HG02623 (cell line): Measurements from ENCODE around the gene KLC3.
A peak's percentile ranks its signal among the peaks of the same experiment; 100 is the strongest.

Experiments
- ATAC-seq: cut with Tn5 transposase; IDR thresholded peaks from one replicate; pipeline ENCODE4 v1.9.1; 2021; ENCODE audit warnings: moderate library complexity; ENCODE audit not compliant: unreplicated experiment

KLC3 gene

DNA sequence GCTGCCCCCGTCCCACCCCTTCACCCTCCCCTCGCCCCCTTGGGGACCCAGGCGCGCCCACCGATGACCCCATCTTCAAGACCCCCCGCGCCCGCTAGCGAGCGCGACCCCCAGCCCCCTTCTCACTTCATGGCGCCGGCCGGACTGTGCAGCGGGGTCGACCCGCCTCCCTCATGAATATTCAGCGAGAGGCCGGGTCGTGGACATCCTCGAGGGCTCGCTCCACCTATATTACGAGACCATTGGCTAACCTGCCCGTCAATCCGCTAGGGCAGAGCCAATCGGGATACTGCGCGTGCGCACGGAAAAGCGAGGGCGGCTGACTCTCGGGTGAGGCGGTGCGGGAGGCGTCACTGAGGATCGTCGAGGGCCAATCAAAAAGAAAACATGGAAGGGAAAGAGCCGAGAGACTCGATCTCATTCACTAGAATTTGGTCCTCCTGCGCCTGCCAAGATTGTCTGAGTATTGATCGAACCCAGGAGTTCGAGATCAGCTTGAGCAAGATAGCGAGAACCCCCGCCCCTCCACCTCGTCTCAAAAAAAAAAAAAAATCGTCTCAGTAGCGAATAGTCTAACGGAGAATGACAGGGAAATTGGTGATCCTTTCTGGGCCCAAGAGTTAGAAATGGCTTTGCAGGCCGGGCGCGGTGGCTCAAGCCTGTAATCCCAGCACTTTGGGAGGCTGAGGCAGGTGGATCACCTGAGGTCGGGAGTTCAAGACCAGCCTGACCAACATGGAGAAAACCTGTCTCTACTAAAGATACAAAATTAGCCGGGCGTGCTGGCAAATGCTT is 30.1 kb downstream of the KLC3 start, which contains the start of gene ERCC2:
Gene ERCC2, minus strand, starts transcription at position 164 of the 795 bp plus-strand sequence. Its CDS starts 33 bp downstream, at position 131.
- peak; percentile 92 for ATAC-seq

GRCh38 chr19:45376045-45376724 is 35.6 kb downstream of the KLC3 start:
- no peak for ATAC-seq

GRCh38 chr19:45380107-45380506 is 39.6 kb downstream of the KLC3 start:
- ATAC-seq: no peak

DNA sequence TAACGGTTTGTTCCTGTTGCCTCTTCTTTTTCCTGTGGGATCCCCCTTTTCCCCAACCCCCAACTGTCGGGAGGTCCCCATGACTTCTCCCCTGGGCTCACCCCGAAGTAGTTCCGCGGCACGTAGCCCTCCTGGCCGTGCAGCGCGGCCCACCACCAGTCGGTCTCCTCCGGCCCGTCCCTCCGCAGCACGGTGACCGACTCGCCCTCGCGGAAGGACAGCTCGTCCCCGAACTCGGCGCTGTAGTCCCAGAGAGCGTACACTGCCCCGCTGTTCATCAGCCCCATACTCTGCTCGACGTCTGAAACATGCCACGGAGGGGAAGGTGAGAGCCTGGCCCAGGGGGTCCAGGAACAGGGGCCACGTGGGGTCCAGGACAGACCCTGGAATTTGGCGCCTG is 41.9 kb downstream of the KLC3 start:
- no peak for ATAC-seq

DNA sequence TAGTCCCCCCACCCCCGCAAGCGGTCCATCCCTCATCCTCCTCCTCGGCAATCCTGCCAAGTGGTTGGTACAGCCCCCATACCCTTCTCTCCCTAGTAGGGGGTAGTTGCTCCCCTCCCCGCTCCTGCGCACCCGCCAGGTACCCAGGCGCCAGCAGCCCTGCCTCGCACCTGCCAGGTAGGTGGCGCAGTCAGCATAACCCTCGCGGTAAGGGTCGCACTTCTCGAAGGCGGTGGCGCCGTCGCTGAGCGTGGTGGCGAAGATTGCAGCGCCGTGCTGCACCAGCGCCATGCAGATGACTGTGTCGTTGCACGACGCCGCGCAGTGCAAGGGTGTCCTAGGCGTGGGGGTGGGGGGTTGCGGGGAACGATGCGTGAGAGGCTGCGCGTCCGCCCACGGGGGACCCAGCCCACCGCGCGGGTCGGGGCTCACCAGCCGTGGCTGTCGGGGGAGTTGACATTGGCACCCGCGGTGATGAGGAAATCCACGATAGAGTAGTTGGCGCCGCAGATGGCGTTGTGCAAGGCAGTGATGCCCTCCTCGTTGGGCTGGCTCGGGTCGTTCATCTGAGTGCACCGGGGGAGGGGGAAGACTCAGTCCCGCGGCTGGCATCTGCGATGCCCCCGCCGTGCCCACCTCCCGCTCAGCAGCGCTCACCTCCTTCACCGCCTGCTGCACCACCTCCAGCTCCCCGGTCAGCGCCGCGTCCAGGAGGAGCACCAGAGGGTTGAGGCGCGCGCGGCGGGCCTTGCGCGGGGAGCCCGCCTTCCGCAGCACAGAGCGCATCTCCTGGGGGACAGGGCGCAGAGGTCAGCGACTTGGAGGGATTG is 45.1 kb downstream of the KLC3 start:
- ATAC-seq: no peak

- ATAC-seq: no peak
Observed at GRCh38 chr19:45391346-45391745, 50.8 kb downstream of the KLC3 start.

DNA sequence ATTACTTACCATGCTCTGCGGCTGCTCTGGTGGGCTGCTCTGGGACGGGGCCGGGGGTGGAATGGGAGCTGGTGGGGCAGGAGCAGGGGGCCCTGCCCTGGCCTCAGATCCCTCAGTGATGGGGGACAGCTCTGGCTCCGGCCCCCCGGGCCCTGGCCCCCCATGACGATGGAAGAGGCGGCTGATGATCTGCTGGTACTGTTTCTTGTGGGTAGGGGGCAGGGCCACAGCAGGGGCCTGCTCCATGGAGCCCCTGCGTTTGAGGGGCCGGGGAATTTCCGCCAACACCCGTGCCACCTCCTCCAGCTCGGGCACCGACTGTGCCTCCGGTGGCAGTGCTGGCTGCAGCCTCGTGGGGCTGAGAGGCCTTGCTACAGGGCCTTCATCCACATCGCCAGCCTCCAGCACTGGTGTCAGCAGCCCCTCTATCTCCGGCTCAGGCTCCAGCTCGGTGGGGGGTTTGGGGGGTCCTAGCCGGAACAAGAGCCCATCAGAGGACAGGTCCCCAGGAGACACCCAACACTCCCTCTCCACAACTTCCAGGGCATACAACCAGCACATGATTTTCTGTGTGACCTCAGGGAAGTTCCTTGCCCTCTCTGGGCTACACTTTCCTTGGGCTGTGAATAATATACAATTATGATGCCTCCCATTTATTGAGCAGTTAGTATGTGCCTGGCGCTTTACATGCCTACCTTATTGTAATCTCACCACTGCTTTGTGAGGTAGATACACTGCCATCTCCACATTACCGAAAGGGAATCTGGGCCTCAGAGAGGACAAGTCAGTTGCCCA is 51.5 kb downstream of the KLC3 start:
- ATAC-seq: no peak

GRCh38 chr19:45395821-45396617 is 55.5 kb downstream of the KLC3 start:
- ATAC-seq: no peak

GRCh38 chr19:45400192-45400591 is 59.6 kb downstream of the KLC3 start:
- ATAC-seq: no peak
